Body of pancreas (tissue), 4 donors: ENCODE data around the gene TAPT1.

Experiments
- CTCF ChIP-seq, 7 experiments: fragments of 450-650 bp in 4 of 7; fragments of 200-600 bp in 3 of 7; sonication (generic) in 3 of 7; IDR thresholded peaks; one replicate each; pipeline ENCODE4 v1.5.1; 2016 to 2019; ENCODE audit warnings: antibody characterized with exemption in 7 of 7
- POLR2A ChIP-seq, 3 donors: fragments of 450-650 bp; IDR thresholded peaks; one replicate each; pipeline ENCODE4 v1.6.1; 2016; ENCODE audit warnings: antibody characterized with exemption in 3 of 3, mild to moderate bottlenecking in 2 of 3

DNA sequence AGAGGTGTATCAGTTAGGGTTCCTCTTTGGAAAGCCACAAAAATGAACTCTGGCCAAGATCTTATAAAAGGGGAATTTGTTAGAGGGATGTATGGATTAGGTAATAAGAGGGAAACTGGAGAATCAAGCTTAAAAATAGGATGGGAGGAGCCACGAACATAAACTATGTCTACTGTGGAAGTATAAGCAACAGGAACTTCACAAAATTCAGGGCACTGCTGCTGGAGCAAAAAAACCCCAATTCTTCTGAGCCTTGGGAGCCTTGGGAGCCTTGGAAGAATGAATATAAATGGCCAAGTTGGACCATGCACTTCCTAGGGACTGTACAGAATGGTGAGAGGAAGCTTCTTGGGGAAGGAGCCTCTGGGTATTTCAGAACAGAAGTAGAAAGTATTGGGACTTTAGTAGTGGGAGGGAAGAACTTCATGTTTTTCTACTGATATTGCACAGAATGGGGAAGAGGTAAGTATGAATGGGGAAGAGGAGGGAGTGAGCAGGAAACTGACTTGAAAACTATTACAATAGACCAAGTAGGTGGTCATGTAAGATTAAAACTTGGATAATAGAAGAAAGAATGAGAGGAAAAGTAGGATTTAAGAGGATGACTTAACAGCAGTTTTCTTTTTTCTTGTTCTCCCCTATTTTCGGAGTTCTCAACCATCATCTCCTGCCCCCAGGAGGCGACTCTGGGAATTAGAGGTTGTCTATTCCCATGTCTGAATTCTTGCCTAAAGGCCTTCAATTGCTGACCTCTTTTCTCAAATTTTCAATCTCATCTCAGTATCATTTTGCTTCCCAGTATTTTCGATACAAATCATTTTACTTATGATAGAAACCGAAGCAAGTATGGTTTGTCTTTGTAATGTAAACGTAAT is 44.4 kb upstream of the TAPT1 start:
- peak in 1 of 7 experiments; percentile 2 for TF ChIP-seq CTCF (IDR thresholded peaks at IDR 0.05)
- TF ChIP-seq POLR2A (IDR thresholded peaks at IDR 0.05), result no peak
